Keratinocyte (primary cell): ENCODE results near the gene SPIN1. TPM values are rescaled to one million over a fixed set of nuclear protein-coding genes. Genes with fewer than 3 reads are reported as not detected.

ENCODE experiments used
- DNase-seq: peaks from one replicate; pipeline ENCODE4 v3.0.0-alpha.2; 2011; ENCODE audit warnings: low read depth, missing footprints, low spot score
- FAIRE-seq: peaks from 2 replicates; lab custom pipeline; 2011; peaks lifted over from hg19 to GRCh38; lab: Jason Lieb, UNC
- H2AFZ ChIP-seq: 2 replicates; pipeline ENCODE4 v1.6.0; 2012; ENCODE audit warnings: low read length, control low read depth, inconsistent platforms; ENCODE audit not compliant: control insufficient read depth
- H3K27ac ChIP-seq: 2 replicates; pipeline ENCODE4 v1.5.1; 2011; ENCODE audit warnings: low read length; ENCODE audit not compliant: control insufficient read depth, insufficient read depth
- H3K27me3 ChIP-seq: 3 replicates; pipeline ENCODE4 v1.6.0; 2011; ENCODE audit warnings: low read length; ENCODE audit not compliant: control insufficient read depth, insufficient read depth; ENCODE audit errors: extremely low read depth
- H3K36me3 ChIP-seq, 2 experiments: 2 replicates in 1 of 2; 3 replicates in 1 of 2; pipeline ENCODE4 v1.5.1; 2011; ENCODE audit warnings: low read length in 2 of 2, mild to moderate bottlenecking in 1 of 2; ENCODE audit not compliant: control insufficient read depth in 2 of 2, insufficient read depth in 2 of 2; ENCODE audit errors: extremely low read depth in 1 of 2
- H3K4me1 ChIP-seq: 3 replicates; pipeline ENCODE4 v1.5.1; 2011; ENCODE audit warnings: low read length; ENCODE audit not compliant: control insufficient read depth, insufficient read depth; ENCODE audit errors: extremely low read depth
- H3K4me2 ChIP-seq: 3 replicates; pipeline ENCODE4 v1.6.0; 2011; ENCODE audit warnings: low read depth, low read length; ENCODE audit not compliant: control insufficient read depth, insufficient read depth; ENCODE audit errors: extremely low read depth
- H3K4me3 ChIP-seq, 3 experiments: fragments of 200-600 bp in 1 of 3; sonication (generic) in 1 of 3; 2 replicates in 2 of 3; 3 replicates in 1 of 3; pipeline ENCODE4 v1.5.1; 2011 to 2016; ENCODE audit warnings: low read length in 3 of 3, mild to moderate bottlenecking in 3 of 3, control low read depth in 2 of 3, inconsistent platforms in 1 of 3, low read depth in 1 of 3, mixed read lengths in 1 of 3, mixed run types in 1 of 3, moderate library complexity in 1 of 3; ENCODE audit not compliant: control insufficient read depth in 2 of 3, insufficient read depth in 2 of 3; ENCODE audit errors: extremely low read depth in 1 of 3
- H3K79me2 ChIP-seq: 2 replicates; pipeline ENCODE4 v1.6.0; 2012; ENCODE audit warnings: low read length; ENCODE audit not compliant: control insufficient read depth, insufficient read depth
- H3K9ac ChIP-seq: 3 replicates; pipeline ENCODE4 v1.6.0; 2011; ENCODE audit warnings: low read length; ENCODE audit not compliant: control insufficient read depth, insufficient read depth; ENCODE audit errors: extremely low read depth
- H3K9me1 ChIP-seq: 3 replicates; pipeline ENCODE4 v1.6.0; 2011; ENCODE audit warnings: low read length; ENCODE audit not compliant: control insufficient read depth, insufficient read depth; ENCODE audit errors: extremely low read depth
- H3K9me3 ChIP-seq: 2 replicates; pipeline ENCODE4 v1.5.1; 2012; ENCODE audit warnings: low read depth, low read length; ENCODE audit not compliant: control insufficient read depth
- H4K20me1 ChIP-seq: 3 replicates; pipeline ENCODE4 v1.6.0; 2011; ENCODE audit warnings: low read length; ENCODE audit not compliant: control insufficient read depth, insufficient read depth; ENCODE audit errors: extremely low read depth
- EZH2 ChIP-seq: IDR thresholded peaks from one replicate; pipeline ENCODE4 v1.6.1; 2012; ENCODE audit warnings: inconsistent platforms, mild to moderate bottlenecking, low read length, moderate library complexity
- dilution Hi-C: fragments of 300-500 bp; cut with MboI; formaldehyde crosslinking; loops from one replicate; pipeline ENCODE4 v1.7.0; 2020; ENCODE audit warnings: low sequenced_read_pairs; ENCODE audit not compliant: extremely low pct_ligation_motif_present
- polyA plus RNA-seq, 5 experiments: library from polyadenylated mRNA; depleted of rRNA in 3 of 5; stranded (reverse) in 3 of 5; stranded (forward) in 1 of 5; unstranded in 1 of 5; fragments of >200 nt; gene quantifications; 1 replicate in 1 of 5; 2 replicates in 3 of 5; 3 replicates in 1 of 5; pipeline versions ENCODE4 v1.2.1 to v1.2.3, GENCODE V29; 2011 to 2012; ENCODE audit warnings: missing spikeins in 2 of 5, low read depth in 1 of 5, low replicate concordance in 1 of 5
- TF ChIP-seq, protein P1 (sequence below), 3 experiments: IDR thresholded peaks in 1 of 3; conservative IDR thresholded peaks in 1 of 3; optimal IDR thresholded peaks in 1 of 3; 2 replicates in 2 of 3; 3 replicates in 1 of 3; pipeline versions ENCODE3 to v1.5.1; 2011; ENCODE audit warnings: low read length in 3 of 3, mild to moderate bottlenecking in 3 of 3, moderate library complexity in 2 of 3, control low read depth in 1 of 3, inconsistent platforms in 1 of 3; ENCODE audit not compliant: insufficient read depth in 2 of 3; ENCODE audit errors: extremely low read depth in 1 of 3

The SPIN1 gene
- polyA plus RNA-seq, 1 donor (not counting 4 experiments of a cell fraction or from before 2014, with no cell fraction given), result 68.8 TPM

DNA sequence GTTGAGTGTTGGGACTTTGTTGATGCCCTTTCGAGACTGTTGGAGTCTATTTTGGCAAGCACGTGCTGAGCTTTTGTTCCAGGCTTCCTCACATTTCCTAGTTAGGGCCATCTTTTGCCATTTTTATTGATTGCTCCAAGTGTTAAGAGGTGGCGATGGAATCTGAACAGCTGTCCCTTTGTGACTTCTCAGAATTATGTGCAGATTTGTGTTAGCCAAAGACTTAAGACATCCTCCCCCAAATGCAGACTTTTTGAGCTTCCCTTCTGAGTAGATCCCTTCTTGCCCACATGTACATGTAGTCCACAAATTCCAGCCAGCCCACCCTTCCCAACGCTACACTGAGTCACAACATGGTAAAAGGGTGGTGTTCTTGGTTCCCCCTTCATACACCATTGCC, 59.2 kb downstream of the SPIN1 start:
- Histone ChIP-seq H3K27ac (no peak overlapping the region), H3K9me3 (no peaks in the 10 kb centered on the region), H3K79me2 (peaks cover 54% of the 10 kb centered on the region), H3K4me3 (no peak overlapping the region), H3K27me3 (no peaks in the 10 kb centered on the region), H4K20me1 (no peaks in the 10 kb centered on the region), H3K4me1 (peaks cover 6% of the 10 kb centered on the region), H3K9me1 (no peaks in the 10 kb centered on the region), H3K4me2 (no peak overlapping the region), H3K9ac (no peak overlapping the region), H3K36me3 (peaks cover 9 to 11% of the 10 kb centered on the region in 2 experiments), H2AFZ (no peak overlapping the region)
- dilution Hi-C loops, result no loop called here
- TF ChIP-seq EZH2, result no peak
- TF ChIP-seq, protein P1, sequence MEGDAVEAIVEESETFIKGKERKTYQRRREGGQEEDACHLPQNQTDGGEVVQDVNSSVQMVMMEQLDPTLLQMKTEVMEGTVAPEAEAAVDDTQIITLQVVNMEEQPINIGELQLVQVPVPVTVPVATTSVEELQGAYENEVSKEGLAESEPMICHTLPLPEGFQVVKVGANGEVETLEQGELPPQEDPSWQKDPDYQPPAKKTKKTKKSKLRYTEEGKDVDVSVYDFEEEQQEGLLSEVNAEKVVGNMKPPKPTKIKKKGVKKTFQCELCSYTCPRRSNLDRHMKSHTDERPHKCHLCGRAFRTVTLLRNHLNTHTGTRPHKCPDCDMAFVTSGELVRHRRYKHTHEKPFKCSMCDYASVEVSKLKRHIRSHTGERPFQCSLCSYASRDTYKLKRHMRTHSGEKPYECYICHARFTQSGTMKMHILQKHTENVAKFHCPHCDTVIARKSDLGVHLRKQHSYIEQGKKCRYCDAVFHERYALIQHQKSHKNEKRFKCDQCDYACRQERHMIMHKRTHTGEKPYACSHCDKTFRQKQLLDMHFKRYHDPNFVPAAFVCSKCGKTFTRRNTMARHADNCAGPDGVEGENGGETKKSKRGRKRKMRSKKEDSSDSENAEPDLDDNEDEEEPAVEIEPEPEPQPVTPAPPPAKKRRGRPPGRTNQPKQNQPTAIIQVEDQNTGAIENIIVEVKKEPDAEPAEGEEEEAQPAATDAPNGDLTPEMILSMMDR (optimal IDR thresholded peaks at IDR 0.05 in 1 of 3, IDR thresholded peaks at IDR 0.05 in 1 of 3, conservative IDR thresholded peaks at IDR 0.05 in 1 of 3; ENCODE audit: extremely low read depth in 1 of 3, insufficient read depth in 2 of 3, low read length in 3 of 3), result no peak
- no peak for FAIRE-seq
- DNase-seq, result no peak

DNA sequence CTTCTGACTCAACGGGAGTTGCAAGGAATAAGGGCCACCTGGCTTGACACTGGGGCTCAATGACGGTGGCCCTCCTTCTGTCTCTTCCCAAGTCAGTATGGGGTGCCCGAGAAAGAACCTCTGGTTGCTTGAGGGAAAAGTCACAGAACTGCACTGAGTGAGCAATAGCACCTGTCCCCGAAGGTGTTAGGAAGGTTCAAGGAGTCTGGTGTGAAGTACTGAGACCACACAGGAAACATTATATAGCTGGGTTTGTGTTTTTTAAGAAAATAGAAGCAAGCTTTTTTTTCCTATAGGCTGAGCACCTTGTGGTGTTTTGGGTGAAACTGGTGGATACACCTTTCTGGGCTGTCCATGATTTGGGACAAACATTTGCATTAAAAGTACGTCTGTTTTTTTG, 62.9 kb downstream of the SPIN1 start:
- FAIRE-seq (no peak), DNase-seq (no peak)
- Histone ChIP-seq H2AFZ (no peak overlapping the region), H3K79me2 (peaks cover 29% of the 10 kb centered on the region), H3K9me3 (no peaks in the 10 kb centered on the region), H3K27ac (no peak overlapping the region), H3K36me3 (peaks cover 9 to 11% of the 10 kb centered on the region in 2 experiments), H3K9me1 (no peaks in the 10 kb centered on the region), H3K4me2 (no peak overlapping the region), H4K20me1 (no peaks in the 10 kb centered on the region), H3K9ac (no peak overlapping the region), H3K27me3 (no peaks in the 10 kb centered on the region), H3K4me1 (no peaks in the 10 kb centered on the region), H3K4me3 (no peak overlapping the region)
- dilution Hi-C loops, result no loop called here
- TF ChIP-seq EZH2, result no peak
- TF ChIP-seq, protein P1 (optimal IDR thresholded peaks at IDR 0.05 in 1 of 3, IDR thresholded peaks at IDR 0.05 in 1 of 3, conservative IDR thresholded peaks at IDR 0.05 in 1 of 3; ENCODE audit: extremely low read depth in 1 of 3, insufficient read depth in 2 of 3, low read length in 3 of 3), result no peak
